Osteoblast (primary cell): ENCODE measurements around the gene RPL21. TPM values are rescaled to one million over a fixed set of nuclear protein-coding genes. Genes with fewer than 3 reads are reported as not detected.
"Not testable (repeated sequence)": the region's sequence is repeated elsewhere in the genome, so short reads cannot be mapped to it uniquely, and the experiment has no call there.

Experiments
- DNase-seq: peaks from one replicate; pipeline ENCODE4 v3.0.0; 2011; ENCODE audit warnings: low spot score, mixed read lengths; ENCODE audit not compliant: insufficient read length; ENCODE audit errors: missing footprints
- H2AFZ ChIP-seq: 2 replicates; pipeline ENCODE4 v1.6.0; 2011; ENCODE audit warnings: mild to moderate bottlenecking, low read length
- H3K27ac ChIP-seq: 2 replicates; pipeline ENCODE4 v1.5.1; 2011; ENCODE audit warnings: mild to moderate bottlenecking, low read depth, low read length, moderate library complexity
- H3K27me3 ChIP-seq: 2 replicates; pipeline ENCODE4 v1.6.0; 2012; ENCODE audit warnings: mild to moderate bottlenecking, control low read depth, inconsistent platforms, low read length, moderate library complexity; ENCODE audit not compliant: insufficient read depth
- H3K36me3 ChIP-seq: 2 replicates; pipeline ENCODE4 v1.5.1; 2011; ENCODE audit warnings: mild to moderate bottlenecking, low read length, control low read depth, moderate library complexity; ENCODE audit not compliant: insufficient read depth
- H3K4me1 ChIP-seq: 2 replicates; pipeline ENCODE4 v1.5.1; 2011; ENCODE audit warnings: mild to moderate bottlenecking, low read length, control low read depth, moderate library complexity; ENCODE audit not compliant: insufficient read depth
- H3K4me2 ChIP-seq: 2 replicates; pipeline ENCODE4 v1.6.0; 2011; ENCODE audit warnings: mild to moderate bottlenecking, low read length; ENCODE audit not compliant: insufficient read depth
- H3K4me3 ChIP-seq: fragments of 200-600 bp; sonication (generic); 3 replicates; pipeline ENCODE4 v1.5.1; 2012; ENCODE audit warnings: mild to moderate bottlenecking, low read length, inconsistent platforms; ENCODE audit not compliant: insufficient read depth
- H3K79me2 ChIP-seq: 2 replicates; pipeline ENCODE4 v1.6.0; 2012; ENCODE audit warnings: mild to moderate bottlenecking, low read length, control low read depth, inconsistent platforms; ENCODE audit not compliant: insufficient read depth
- H3K9me3 ChIP-seq: 2 replicates; pipeline ENCODE4 v1.5.1; 2011; ENCODE audit warnings: low read depth, low read length, control low read depth
- H4K20me1 ChIP-seq: 2 replicates; pipeline ENCODE4 v1.6.0; 2012; ENCODE audit warnings: mild to moderate bottlenecking, low read length, control low read depth; ENCODE audit not compliant: insufficient read depth
- total RNA-seq: library from RNA; depleted of rRNA; stranded (reverse); fragments of >200 nt; gene quantifications from 2 replicates; pipeline ENCODE4 v1.2.3, GENCODE V29; 2012
- TF ChIP-seq, protein P1 (sequence below): IDR thresholded peaks from 2 replicates; pipeline ENCODE4 v1.5.1; 2011; ENCODE audit warnings: mild to moderate bottlenecking, low read depth, low read length, moderate library complexity; ENCODE audit errors: extremely low read depth

RPL21 gene
- total RNA-seq, 1 donor: 544 TPM

- no peak overlapping the region for H3K4me2 ChIP-seq
- H3K4me3 ChIP-seq: no peak overlapping the region
- TF ChIP-seq, protein P1, sequence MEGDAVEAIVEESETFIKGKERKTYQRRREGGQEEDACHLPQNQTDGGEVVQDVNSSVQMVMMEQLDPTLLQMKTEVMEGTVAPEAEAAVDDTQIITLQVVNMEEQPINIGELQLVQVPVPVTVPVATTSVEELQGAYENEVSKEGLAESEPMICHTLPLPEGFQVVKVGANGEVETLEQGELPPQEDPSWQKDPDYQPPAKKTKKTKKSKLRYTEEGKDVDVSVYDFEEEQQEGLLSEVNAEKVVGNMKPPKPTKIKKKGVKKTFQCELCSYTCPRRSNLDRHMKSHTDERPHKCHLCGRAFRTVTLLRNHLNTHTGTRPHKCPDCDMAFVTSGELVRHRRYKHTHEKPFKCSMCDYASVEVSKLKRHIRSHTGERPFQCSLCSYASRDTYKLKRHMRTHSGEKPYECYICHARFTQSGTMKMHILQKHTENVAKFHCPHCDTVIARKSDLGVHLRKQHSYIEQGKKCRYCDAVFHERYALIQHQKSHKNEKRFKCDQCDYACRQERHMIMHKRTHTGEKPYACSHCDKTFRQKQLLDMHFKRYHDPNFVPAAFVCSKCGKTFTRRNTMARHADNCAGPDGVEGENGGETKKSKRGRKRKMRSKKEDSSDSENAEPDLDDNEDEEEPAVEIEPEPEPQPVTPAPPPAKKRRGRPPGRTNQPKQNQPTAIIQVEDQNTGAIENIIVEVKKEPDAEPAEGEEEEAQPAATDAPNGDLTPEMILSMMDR: no peak
- no peak for DNase-seq
- no peaks in the 10 kb centered on the region for H3K36me3 ChIP-seq
- no peaks in the 10 kb centered on the region for H3K79me2 ChIP-seq
- H4K20me1 ChIP-seq: no peaks in the 10 kb centered on the region
- no peaks in the 10 kb centered on the region for H3K4me1 ChIP-seq
- H3K27me3 ChIP-seq: no peaks in the 10 kb centered on the region
- no peaks in the 10 kb centered on the region for H3K9me3 ChIP-seq
- no peak overlapping the region for H2AFZ ChIP-seq
- H3K27ac ChIP-seq: no peak overlapping the region
Measured at GRCh38 chr13:27288392-27288791, 37.0 kb downstream of the RPL21 start.

GRCh38 chr13:27289011-27289665 lies 37.8 kb downstream of the RPL21 start:
- no peak for DNase-seq
- Histone ChIP-seq H3K36me3 (no peaks in the 10 kb centered on the region), H3K27me3 (peaks cover 2% of the 10 kb centered on the region), H2AFZ (no peak overlapping the region), H3K27ac (no peak overlapping the region), H3K4me2 (no peak overlapping the region), H3K4me1 (no peaks in the 10 kb centered on the region), H4K20me1 (no peaks in the 10 kb centered on the region), H3K4me3 (no peak overlapping the region), H3K9me3 (no peaks in the 10 kb centered on the region), H3K79me2 (no peaks in the 10 kb centered on the region)
- TF ChIP-seq, protein P1: no peak

- Histone ChIP-seq H3K27ac (no peak overlapping the region), H3K27me3 (peaks cover 4% of the 10 kb centered on the region), H3K4me2 (no peak overlapping the region), H3K9me3 (no peaks in the 10 kb centered on the region), H4K20me1 (no peaks in the 10 kb centered on the region), H2AFZ (no peak overlapping the region), H3K4me3 (no peak overlapping the region), H3K4me1 (no peaks in the 10 kb centered on the region), H3K79me2 (no peaks in the 10 kb centered on the region), H3K36me3 (no peaks in the 10 kb centered on the region)
- TF ChIP-seq, protein P1: no peak
- no peak for DNase-seq
Measured at GRCh38 chr13:27290715-27291114, 39.4 kb downstream of the RPL21 start.

DNA sequence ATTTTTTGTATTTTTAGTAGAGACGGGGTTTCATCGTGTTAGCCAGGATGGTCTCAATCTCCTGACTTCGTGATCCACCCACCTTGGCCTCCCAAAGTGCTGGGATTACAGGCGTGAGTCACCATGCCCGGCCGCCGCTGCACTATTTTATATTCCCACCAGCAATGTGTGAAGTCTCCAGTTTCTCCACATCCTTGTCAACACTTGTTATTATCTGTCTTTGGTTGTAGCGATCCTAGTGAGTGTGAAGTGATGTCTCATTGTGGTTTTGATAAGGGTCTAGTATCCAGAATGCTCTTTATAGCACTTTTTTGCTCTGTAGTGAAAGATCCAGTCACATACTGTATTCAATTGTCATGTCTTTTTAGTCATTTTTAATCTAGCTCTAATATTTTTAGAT lies 40.6 kb downstream of the RPL21 start:
- not testable (repeated sequence) for H3K4me1 ChIP-seq, H3K36me3 ChIP-seq, DNase-seq, H3K27ac ChIP-seq, H3K4me2 ChIP-seq, H4K20me1 ChIP-seq, H3K27me3 ChIP-seq, H2AFZ ChIP-seq, H3K79me2 ChIP-seq, H3K4me3 ChIP-seq, H3K9me3 ChIP-seq
